Activated T-cell treated with anti-CD3 and anti-CD28 coated beads, Interleukin-2, amount 50 U/mL, for 48 hours (primary cell): ENCODE results near the gene ATXN2.
"Not testable (repeated sequence)": the region's sequence is repeated elsewhere in the genome, so short reads cannot be mapped to it uniquely, and the experiment has no call there.

Experiments used
- DNase-seq, 2 experiments: peaks; one replicate each; pipeline ENCODE4 v3.0.0-alpha.2; 2020

Gene ATXN2

GRCh38 chr12:111598637-111599452 lies at the start of gene ATXN2:
Gene ATXN2, minus strand, starts transcription at chr12:111599315. Its CDS starts 281 bp downstream, at chr12:111599034.
- peak in 1 of 2 experiments; percentile 50 for DNase-seq

GRCh38 chr12:111645433-111645832 lies 46.3 kb upstream of the ATXN2 start:
- DNase-seq: no peak

GRCh38 chr12:111643427-111643826 lies 44.3 kb upstream of the ATXN2 start:
- DNase-seq: no peak

- no peak for DNase-seq
Measured at GRCh38 chr12:111642681-111643426, 43.7 kb upstream of the ATXN2 start.

- no peak for DNase-seq
Measured at GRCh38 chr12:111640506-111640905, 41.4 kb upstream of the ATXN2 start.

GRCh38 chr12:111638556-111638955 lies 39.4 kb upstream of the ATXN2 start:
- DNase-seq: no peak

- no peak for DNase-seq
Measured at GRCh38 chr12:111636209-111636945, 37.3 kb upstream of the ATXN2 start.

- no peak for DNase-seq
Measured at GRCh38 chr12:111635524-111635923, 36.4 kb upstream of the ATXN2 start.

- no peak for DNase-seq
Measured at GRCh38 chr12:111628505-111629260, 29.6 kb upstream of the ATXN2 start.

- no peak for DNase-seq
Measured at GRCh38 chr12:111626230-111626629, 27.1 kb upstream of the ATXN2 start.

- DNase-seq: no peak
Measured at GRCh38 chr12:111624540-111624939, 25.4 kb upstream of the ATXN2 start.

GRCh38 chr12:111617841-111618240 lies 18.7 kb upstream of the ATXN2 start:
- not testable (repeated sequence) for DNase-seq

- DNase-seq: no peak
Measured at GRCh38 chr12:111616177-111616623, 17.1 kb upstream of the ATXN2 start.

- no peak for DNase-seq
Measured at GRCh38 chr12:111607239-111607638, 8.1 kb upstream of the ATXN2 start.

- DNase-seq: no peak
Measured at GRCh38 chr12:111606767-111607230, 7.7 kb upstream of the ATXN2 start.

GRCh38 chr12:111605911-111606766 lies 7.0 kb upstream of the ATXN2 start:
- DNase-seq: no peak

GRCh38 chr12:111602857-111603256 lies 3.7 kb upstream of the ATXN2 start:
- not testable (repeated sequence) for DNase-seq

GRCh38 chr12:111602348-111602747 lies 3.2 kb upstream of the ATXN2 start:
- DNase-seq: no peak

GRCh38 chr12:111600986-111601385 lies 1.9 kb upstream of the ATXN2 start:
- DNase-seq: not testable (repeated sequence)

- DNase-seq: no peak
Measured at GRCh38 chr12:111600205-111600642, 1.1 kb upstream of the ATXN2 start.
